ENCODE data around the gene LGALS1.
"Not testable (repeated sequence)": the region's sequence is repeated elsewhere in the genome, so short reads cannot be mapped to it uniquely, and the experiment has no call there.

LGALS1 gene

DNA sequence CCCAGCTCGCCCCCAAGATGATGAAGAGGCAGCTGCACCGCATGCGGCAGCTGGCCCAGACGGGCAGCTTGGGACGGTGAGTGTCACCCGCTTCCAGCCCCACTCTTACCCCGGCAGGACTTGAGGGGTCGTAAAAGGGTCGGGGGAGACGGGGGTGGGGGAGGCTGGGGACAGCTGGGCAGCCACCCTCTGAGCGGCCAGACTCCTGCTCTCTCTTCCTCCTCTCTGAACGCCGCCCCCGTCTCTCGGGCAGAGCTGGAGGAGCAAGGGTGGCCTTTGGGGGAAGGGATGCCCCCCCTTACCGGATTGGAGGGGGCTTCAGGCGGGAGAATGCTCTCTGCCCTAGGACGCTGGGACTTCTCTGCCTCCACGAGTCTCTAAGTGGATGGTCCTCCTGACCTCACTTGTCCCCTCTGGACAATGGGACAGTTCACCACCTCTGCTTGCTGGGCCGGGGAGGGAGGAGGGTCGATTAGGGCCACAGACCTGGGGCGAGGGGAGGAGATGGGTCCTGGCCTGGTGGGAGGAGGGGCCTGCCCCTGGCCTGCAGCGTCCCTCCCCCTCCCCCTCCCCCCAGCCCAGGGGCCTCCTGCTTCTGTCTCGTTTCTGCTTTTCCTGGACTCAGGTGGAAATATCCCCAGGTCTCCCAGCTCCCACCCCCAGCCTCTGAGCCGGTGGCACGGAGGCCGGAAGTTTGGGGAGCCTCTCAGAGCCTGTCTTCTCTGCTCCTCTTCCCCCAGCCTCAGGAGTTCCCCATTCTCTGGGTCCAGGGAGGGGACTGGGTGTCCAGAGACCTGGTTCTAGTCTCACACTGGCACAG lies 35.5 kb upstream of the LGALS1 start:
- DNase-seq: no peak

DNA sequence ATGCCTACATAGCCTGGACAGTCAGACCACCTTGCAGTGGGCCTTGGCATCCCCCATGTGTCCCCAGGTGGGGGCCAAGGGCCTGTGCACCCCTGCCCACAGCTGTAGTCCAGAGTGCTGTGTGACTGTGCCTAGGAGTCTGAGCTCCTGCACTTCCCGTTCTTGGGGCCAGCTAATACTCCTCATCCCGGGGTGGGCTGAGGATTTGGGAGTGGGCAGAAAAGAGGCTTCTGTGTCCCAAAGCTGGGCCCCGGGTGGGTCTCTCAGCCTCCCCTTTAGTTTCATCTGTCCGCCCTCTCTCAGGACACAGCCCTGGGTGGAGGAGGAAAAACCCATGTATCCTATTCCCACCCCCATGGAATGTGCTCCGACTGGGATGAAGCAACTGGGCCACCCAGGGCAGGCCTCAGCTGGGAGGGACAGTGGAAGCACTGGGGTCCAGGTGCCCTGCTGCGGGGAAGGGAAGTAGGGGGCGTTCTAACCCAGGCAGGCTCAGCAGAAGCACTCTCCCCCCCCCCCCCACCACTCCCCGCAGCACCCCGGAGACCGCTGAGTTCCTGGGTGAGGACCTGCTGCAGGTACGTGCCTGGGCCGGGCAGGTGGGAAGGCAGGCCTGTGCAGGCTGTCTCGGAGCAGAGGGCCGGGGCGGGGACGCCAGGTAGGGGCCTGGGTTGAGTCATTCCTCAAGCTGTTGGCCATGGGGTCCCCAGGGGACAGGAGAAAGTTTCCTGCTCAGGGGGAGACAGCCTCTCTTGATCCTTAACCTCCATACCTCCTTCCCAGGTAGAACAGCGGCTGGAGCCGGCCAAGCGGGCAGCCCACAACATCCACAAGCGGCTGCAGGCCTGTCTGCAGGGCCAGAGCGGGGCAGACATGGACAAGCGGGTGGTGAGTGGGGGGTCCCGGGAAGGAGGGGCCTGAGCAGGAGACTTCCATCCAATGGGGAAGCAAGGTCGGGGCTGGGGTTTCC lies 34.6 kb upstream of the LGALS1 start:
- DNase-seq: no peak

DNA sequence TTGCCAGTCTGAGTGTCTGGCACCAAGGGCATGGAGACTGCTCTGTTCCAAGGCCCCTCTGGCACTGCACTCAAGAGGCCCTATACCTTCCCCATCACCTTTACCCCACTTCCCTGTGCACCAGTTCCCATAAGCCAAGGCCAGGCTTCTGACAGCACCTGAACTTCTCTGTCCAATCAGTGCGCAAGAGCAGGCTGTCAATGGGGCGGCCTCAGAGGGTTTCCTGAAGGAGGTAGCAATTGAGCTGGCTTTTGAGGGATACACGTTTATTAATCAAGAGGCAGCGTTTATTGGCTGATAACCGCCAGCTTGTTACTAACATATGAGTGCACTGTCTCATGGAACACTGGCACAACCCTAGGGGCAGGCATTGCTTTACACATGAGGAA lies 33.9 kb upstream of the LGALS1 start:
- DNase-seq: no peak

DNA sequence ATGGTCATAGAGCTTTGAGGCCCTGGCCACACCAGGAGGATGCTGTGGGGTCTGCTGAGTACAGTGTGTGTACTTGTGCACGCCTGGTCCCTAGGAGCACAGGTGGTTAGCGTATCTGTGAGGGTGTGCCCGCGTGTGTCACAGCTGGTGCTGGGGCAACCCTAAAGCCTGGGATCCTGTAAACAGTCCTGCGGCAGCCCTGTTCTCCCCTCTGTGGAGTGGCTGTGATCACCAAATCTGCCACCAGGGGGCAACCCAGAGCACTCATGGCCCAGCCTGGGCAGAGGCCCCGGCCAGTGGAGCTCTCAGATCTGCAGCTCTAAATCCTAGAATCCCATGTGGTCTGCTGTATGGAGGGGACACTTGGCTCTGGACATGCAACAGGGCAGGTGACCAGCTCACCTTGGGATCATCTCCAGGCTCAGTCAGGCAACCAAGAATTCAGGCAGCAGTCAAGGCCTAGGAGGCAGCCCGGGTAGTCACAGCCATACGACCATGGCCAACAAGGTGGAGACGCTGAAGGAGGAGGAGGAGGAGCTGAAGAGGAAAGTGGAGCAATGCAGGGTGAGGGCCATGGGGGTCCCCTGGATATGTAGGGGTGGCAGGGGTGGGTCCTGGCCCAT lies 32.1 kb upstream of the LGALS1 start:
- DNase-seq: peak; percentile 6

DNA sequence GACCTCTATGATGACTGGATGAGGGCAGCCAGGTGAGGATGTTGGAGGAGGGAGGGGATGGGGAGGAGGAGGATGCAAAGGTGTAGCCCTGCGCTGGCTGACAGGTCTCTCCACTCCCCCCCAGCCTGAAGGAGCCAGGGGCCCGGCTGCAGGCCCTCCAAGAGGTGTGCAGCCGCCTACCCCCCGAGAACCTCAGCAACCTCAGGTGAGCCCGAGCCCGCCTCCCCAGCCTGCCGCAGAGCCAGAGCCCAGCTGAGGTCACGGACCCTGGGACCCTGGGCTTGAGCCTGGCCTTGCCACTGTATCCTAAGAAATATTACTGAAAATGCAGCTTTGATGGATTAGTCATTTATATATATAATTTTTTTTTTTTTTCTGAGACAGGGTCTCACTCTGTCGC lies 28.1 kb upstream of the LGALS1 start:
- DNase-seq: no peak

DNA sequence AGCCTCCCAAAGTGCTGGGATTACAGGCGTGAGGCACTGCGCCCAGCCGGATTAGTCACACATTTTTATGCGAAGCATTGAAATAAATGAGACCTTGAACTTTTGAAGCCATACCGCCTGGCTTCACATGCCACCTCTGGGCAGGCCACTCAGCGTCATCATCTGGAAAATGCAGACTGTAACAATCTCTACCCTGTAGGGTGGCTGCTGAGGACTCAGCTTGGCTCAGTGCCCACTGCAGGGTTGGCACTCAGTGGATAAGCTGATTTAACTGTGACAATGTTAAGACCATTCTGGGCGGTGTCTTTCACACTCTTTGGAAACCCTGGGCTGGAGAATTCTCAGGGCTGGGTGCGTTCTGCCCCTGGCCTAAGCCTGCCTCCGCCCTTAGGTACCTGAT lies 27.5 kb upstream of the LGALS1 start:
- no peak for DNase-seq

DNA sequence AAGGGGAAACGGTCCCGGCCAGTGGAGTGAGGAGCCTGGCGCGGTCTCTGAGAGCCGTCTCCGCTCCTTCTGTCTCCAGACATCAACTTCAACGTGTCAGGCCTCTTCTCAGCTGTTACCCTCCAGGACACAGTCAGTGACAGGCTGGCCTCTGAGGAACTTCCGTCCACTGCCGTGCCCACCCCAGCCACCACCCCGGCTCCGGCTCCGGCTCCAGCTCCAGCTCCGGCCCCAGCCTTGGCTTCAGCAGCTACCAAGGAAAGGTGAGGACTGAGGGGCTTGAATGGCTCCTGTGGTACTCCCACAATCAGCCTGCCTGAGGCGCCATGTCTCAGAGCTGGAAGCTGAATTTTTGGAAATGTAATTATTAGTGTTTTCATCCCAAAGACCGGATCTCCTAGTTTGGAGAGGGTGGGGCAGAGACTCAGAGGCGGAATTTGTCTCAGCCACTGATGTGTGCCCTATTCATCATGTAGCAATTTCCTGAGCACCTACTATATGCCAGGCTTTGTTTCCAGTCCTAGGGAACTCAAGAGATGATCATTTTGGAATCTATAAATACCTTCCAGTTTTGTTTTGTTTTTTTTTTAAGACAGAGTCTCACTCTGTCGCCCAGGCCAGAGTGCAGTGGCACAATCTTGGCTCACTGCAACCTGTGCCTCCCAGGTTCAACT lies 24.8 kb upstream of the LGALS1 start:
- no peak for DNase-seq

DNA sequence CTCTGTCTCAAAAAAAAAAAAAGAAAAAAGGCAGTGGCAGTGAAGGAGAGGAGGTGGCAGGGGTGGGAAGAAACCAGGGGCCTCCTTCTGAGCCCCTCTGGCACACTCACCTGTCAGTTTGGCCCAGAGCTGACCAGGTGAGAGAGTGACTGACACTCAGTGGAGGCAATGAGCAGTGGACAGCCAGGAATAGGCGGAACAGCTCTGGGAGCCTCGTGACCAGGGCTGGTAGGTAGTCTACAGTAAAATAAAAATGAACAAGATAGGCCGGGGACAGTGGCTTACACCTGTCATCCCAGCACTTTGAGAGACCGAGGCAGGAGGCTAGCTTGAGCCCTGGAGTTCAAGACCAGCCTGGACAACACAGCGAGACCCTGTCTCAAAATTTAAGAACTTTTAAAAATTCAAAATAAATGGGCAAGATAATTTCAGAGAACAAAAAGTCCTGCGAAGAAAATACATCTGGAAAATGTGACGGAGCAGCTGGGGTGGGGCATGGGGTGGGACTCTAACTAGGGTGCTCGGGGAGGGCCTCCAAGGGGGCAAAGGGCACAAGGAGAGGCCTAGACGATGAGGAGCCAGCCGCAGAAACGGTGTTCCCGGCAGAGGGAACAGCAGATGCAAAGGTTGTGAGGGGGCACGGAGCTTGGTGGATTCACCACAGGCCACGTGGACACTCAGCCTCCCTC lies 20.7 kb upstream of the LGALS1 start:
- no peak for DNase-seq

DNA sequence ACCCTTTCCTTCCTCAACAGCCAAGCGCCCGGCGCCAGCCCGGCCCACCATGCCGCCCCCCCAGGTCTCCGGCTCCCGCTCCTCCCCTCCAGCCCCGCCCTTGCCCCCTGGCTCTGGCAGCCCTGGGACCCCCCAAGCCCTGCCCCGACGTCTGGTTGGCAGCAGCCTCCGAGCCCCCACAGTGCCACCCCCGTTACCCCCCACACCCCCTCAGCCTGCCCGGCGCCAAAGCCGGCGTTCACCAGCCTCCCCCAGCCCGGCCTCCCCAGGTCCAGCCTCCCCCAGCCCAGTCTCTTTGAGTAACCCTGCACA lies 20.2 kb upstream of the LGALS1 start:
- no peak for DNase-seq

DNA sequence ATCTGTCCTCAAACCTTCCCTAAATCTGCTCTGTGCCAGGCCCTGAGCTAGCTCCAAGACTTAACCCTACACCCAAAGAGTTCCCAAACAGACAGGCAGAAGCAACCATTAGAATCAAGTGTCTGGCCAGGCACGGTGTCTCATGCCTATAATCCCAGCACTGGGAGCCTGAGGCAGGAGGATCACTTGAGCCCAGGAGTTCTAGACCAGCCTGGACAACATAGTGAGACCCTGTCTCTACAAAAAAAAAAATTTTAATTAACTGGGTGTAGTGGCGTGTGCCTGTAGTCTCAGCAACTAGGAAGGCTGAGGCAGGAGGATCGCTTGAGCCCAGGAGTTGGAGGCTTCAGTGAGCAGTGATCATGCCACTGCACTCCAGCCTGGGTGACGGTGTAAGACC lies 18.9 kb upstream of the LGALS1 start:
- not testable (repeated sequence) for DNase-seq

DNA sequence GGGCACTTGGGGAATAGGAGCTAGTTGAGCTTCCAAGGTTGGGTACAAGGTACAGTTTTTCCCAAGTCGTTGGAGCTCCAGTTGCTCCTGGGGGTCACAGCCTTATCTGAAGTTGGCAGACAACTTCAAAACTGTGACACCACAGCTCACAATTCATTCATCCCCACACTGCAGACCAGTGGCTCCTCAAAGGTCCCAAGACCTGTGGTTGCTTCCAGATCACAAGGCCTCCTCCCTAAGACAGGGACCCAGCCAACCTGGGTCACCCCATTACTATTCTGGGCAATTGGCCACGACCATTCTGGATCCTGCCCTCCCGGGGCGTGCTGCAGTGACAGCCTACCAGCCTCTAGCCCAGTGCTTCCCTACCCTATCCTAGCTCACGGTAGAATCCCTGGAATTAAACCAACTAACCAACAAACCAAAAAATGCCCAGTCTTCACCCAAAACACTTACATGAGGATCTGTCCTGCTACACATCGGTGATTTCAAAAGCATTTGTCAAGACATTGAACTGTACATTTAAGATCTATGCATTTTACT lies 17.8 kb upstream of the LGALS1 start:
- DNase-seq: no peak

DNA sequence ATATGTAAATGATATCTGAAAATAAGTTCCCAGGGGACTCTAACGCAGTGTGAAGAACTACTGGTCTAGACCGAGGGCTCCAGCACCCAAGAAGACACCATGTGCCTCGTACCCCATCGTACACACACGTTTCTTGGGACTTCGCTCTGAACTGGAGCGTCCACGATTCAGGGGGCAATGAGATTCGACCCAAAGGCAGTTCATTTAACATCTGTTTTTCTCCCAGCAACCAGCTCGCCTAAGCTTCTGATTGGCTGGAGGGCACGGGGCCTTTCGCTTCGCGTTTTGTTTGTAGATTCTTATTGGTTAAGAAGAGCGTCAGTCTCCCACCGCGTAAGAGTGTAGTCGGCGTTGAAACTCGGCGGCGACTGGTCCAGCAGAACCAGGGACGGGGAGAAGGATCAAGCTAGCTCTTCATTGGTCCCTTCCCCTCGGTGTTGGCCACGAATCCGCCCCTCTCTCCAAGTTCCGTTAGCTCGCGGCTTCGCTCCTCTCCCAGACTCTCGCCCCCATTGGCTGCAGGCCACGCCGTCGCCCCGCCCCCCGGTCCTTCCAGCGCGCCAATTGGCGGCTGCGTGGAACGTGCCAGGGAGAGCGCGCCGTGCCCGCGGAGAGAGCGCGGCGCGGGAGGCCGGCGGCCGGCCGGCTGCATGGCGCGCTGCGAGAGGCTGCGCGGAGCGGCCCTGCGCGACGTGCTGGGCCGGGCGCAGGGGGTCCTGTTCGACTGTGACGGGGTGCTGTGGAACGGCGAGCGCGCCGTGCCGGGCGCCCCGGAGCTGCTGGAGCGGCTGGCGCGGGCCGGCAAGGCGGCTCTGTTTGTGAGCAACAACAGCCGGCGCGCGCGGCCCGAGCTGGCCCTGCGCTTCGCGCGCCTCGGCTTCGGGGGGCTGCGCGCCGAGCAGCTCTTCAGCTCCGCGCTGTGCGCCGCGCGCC lies 17.0 kb upstream of the LGALS1 start, which contains the start of gene PDXP:
PDXP (plus strand) TSS at position 591 of the 933 bp plus-strand sequence; CDS start at position 651, 60 bp downstream.
- peak; percentile 89 for DNase-seq

DNA sequence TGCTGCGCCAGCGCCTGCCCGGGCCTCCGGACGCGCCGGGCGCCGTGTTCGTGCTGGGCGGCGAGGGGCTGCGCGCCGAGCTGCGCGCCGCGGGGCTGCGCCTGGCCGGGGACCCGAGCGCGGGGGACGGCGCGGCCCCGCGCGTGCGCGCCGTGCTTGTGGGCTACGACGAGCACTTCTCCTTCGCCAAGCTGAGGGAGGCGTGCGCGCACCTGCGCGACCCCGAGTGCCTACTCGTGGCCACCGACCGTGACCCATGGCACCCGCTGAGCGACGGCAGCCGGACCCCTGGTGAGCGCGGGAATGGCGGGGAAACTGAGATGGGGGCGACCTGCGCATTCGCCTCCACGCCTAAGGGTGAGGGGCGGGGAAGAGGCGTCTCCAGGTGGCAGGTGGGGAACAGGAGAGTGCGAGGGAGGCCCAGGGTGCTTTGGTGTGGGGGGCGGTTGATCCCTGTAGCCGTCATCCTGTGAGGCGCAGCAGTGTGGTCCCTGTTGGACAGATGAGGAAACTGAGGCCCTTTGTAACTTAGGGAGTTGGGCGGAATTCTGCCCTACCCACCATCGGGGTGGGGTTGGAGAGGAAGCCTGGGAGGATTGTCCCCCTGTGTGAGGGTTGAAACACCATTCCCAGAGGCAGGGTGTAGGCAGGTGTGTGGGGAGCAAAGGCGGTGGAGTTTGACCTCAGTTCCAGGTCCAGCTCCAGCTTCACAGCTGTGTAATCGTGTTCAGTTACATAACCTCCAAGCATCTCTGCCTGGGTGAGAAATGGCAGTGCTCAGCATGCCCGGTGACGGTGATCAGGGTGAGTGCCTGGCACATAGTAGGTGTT lies 16.2 kb upstream of the LGALS1 start:
- DNase-seq: no peak

DNA sequence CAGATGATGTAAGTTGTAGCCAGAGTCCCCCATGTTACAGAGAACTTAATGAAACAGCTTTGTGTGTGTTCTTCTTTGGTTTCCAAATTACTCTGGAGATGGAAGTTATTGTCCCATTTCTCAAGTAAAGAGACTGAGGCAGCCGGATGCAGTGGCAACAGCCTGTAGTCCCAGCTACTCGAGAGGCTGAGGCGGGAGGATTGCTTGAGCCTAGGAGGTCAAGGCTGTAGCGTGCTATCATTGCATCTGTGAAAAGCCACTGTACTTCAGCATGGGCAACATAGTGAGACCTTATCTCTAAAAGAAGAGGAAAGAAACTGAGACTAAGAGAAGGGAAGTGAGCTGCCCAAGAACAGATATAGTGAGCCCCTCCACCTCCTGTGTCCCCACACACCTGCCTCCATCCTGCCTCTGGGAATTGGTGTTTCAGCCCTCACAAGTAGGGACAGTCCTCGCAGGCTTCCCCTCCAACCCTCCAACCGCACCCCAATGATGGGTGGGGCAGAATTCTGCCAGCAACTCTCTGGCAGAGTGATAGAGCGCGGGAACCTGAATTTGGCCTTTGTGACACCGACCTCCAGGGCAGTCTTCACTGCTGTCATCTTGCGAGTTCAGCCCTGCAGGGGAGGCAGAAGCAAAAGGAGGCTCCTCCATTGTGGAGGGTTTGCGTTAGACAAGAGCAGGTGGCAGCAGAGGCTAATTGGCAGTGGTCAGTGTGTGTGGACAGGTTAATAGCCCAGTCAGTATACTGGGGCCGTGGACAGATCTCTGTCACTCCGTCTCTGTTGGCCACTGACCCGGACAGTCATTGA lies 15.3 kb upstream of the LGALS1 start:
- no peak for DNase-seq

DNA sequence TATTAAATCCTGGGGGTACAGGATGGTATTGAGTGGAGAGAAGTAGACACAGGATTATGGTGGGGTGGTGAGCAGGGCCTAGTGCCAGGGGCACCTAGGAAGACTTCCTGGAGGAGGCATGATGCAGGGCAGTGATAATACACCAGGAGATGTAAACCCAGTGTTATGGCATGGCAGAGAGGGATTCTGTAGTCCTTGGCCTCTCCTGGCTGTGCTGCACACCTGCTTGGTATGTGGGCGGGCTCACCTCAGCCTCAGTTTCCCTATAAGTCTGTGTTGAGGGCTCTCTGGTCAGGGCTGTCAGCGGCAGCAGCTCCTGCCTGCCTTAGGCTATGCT lies 14.8 kb upstream of the LGALS1 start:
- no peak for DNase-seq

DNA sequence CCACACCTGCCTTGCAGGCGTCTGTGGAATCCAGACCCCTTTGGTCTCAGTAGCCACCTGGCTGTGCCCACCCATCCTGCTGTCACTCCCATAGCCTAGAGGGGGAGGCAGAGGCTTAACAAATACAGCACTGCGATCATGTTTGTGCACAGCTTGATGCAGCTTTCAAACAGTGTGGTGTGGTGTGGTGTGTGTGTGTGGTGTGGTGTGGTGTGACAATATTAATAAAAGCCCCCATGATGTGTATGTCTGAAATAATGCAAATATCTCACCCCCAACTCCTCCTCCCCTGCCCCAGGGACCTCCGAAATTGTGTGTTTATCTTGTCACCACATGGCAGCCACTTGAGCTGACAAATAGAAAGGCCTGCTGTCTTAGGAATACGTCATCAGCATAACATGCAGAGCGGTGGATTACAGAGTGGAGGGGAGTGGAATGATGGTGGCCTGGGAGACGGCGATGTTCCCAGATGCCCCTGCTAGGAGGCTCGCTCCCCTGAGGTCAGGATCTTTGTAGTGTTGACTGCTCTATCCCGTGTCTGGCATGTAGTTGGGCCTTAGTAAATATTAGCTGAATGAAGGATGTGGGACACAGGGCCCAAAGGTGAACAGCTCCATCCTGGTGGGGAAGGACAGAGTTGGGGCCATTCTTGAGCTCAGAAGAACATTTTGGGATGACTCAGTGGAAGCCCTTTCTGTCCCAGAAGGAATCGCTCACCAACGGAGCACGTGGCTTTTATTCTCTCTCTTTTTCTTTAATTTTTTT lies 14.1 kb upstream of the LGALS1 start:
- peak; percentile 15 for DNase-seq

DNA sequence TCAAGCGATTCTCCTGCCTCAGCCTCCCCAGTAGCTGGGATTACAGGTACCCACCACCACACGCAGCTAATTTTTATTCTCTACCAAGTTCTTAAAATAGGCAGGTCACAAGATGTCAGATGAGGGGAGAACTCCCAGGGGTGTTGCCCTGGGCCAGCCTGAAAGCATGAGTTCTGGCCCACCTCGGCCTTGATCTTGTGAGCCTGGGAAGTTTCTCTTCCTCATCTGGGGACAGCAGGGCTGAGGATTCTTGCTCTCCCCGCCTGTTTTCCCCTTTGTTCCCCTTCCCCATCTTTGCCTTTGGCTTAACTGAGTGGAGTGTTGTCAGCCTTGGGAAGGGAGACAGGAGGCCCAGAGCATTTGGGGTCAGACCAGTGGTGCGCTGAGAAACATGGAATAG lies 13.4 kb upstream of the LGALS1 start:
- no peak for DNase-seq

DNA sequence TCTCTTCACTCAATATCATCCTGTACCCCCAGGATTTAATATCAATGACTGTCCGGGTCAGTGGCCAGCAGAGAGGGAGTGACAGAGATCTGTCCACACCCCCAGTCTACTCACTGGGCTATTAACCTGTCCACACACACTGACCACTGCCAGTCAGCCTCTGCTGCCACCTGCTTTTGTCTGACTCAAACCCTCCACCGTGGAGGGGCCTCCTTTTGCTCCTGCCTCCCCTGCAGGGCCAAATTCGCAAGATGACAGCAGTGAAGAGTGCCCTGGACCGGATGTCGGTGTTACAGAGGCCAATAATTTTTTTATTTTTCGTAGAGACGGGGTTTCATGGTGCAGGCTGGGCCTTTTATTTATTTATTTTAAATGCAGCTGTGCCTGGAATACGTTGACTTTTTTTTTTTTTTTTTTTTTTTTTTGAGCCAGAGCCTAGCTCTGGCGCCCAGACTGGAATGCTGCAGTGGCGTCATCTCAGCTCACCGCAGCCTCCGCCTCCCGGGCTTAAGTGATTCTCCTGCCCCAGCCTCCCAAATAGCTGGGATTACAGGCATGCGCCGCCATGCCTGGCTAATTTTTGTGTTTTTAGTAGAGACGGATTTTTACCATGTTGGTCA lies 11.8 kb upstream of the LGALS1 start:
- no peak for DNase-seq
